CD4-positive, alpha-beta T cell treated with Interleukin-17A for 4 hours (primary cell): ENCODE measurements around the gene IZUMO1R.
"Not testable (repeated sequence)": the region's sequence is repeated elsewhere in the genome, so short reads cannot be mapped to it uniquely, and the experiment has no call there.

Source experiments
- DNase-seq: peaks from one replicate; pipeline ENCODE4 v3.0.0-alpha.2; 2020; ENCODE audit warnings: mixed read lengths

Gene IZUMO1R

GRCh38 chr11:94303966-94304958 lies at the start of gene IZUMO1R:
TSS of gene IZUMO1R (plus strand) at chr11:94304580. CDS start at chr11:94305637, 1,057 bp downstream.
- no peak for DNase-seq

- no peak for DNase-seq
Observed at GRCh38 chr11:94271885-94272372, 32.5 kb upstream of the IZUMO1R start.

- no peak for DNase-seq
Observed at GRCh38 chr11:94272738-94273313, 31.6 kb upstream of the IZUMO1R start.

- no peak for DNase-seq
Observed at GRCh38 chr11:94275961-94276360, 28.4 kb upstream of the IZUMO1R start.

- no peak for DNase-seq
Observed at GRCh38 chr11:94276943-94277342, 27.4 kb upstream of the IZUMO1R start.

- DNase-seq = not testable (repeated sequence)
Observed at GRCh38 chr11:94278207-94278606, 26.2 kb upstream of the IZUMO1R start.

GRCh38 chr11:94279996-94280395 lies 24.4 kb upstream of the IZUMO1R start:
- DNase-seq = no peak

GRCh38 chr11:94281324-94281723 lies 23.1 kb upstream of the IZUMO1R start:
- DNase-seq = no peak

- no peak for DNase-seq
Observed at GRCh38 chr11:94283678-94284077, 20.7 kb upstream of the IZUMO1R start.

GRCh38 chr11:94295534-94295933 lies 8.8 kb upstream of the IZUMO1R start:
- no peak for DNase-seq

GRCh38 chr11:94297985-94298576 lies 6.3 kb upstream of the IZUMO1R start:
- no peak for DNase-seq

GRCh38 chr11:94302776-94303175 lies 1.6 kb upstream of the IZUMO1R start:
- no peak for DNase-seq

GRCh38 chr11:94305146-94305545 lies 766 bp downstream of the IZUMO1R start:
- no peak for DNase-seq

GRCh38 chr11:94307101-94307791 lies 2.9 kb downstream of the IZUMO1R start:
- DNase-seq = no peak

- no peak for DNase-seq
Observed at GRCh38 chr11:94308024-94308423, 3.6 kb downstream of the IZUMO1R start.

GRCh38 chr11:94309757-94310156 lies 5.4 kb downstream of the IZUMO1R start:
- DNase-seq = no peak

- DNase-seq = no peak
Observed at GRCh38 chr11:94310191-94310875, 6.0 kb downstream of the IZUMO1R start.

- DNase-seq = no peak
Observed at GRCh38 chr11:94312339-94312738, 8.0 kb downstream of the IZUMO1R start.

- DNase-seq = no peak
Observed at GRCh38 chr11:94314064-94314463, 9.7 kb downstream of the IZUMO1R start.

GRCh38 chr11:94315664-94316063 lies 11.3 kb downstream of the IZUMO1R start:
- DNase-seq = no peak

GRCh38 chr11:94322501-94322900 lies 18.1 kb downstream of the IZUMO1R start:
- DNase-seq = no peak

- peak; percentile 38 for DNase-seq
Observed at GRCh38 chr11:94325681-94326080, 21.3 kb downstream of the IZUMO1R start.
